ENCODE measurements around the gene FASN. TPM values are rescaled to one million over a fixed set of nuclear protein-coding genes. Genes with fewer than 3 reads are reported as not detected.
A peak's percentile ranks its signal among the peaks of the same experiment; 100 is the strongest.

FASN gene
- total RNA-seq, 2 experiments from 2014 or later = 111 to 364 TPM

GRCh38 chr17:82104797-82105416 is 6.9 kb upstream of the FASN start:
- no peak for TF ChIP-seq CTCF (conservative IDR thresholded peaks at IDR 0.05; ENCODE audit: low read length)
- no peak for TF ChIP-seq EZH2phosphoT487 (IDR thresholded peaks at IDR 0.05; ENCODE audit: borderline replicate concordance, low read depth, low read length)
- no peaks in the 10 kb centered on the region for H3K9me2 ChIP-seq (ENCODE audit: insufficient read depth, low read length)
- no peak overlapping the region for H3K27ac ChIP-seq (ENCODE audit: low read depth, low read length, poor library complexity, severe bottlenecking)
- no peaks in the 10 kb centered on the region for H3K36me3 ChIP-seq (ENCODE audit: insufficient read depth, low read length)
- CTCF ChIA-PET (ENCODE audit: unreplicated experiment) = no interaction called here
- H2AFZ ChIP-seq (ENCODE audit: low read length) = no peak overlapping the region
- intact Hi-C loops (cut with micrococcal nuclease; ENCODE audit: unreplicated experiment) = loop anchor here (5.0 kb wide), 1 partner anchor 138 kb away; no protein-coding TSS in a partner anchor
- H3K4me1 ChIP-seq (ENCODE audit: insufficient read depth, low read length, poor library complexity, severe bottlenecking) = peaks cover 57% of the 10 kb centered on the region
- no peak overlapping the region for H3K4me3 ChIP-seq (ENCODE audit: low read depth, low read length, poor library complexity, severe bottlenecking)
- no TSS peak for BruUV-seq (replicated peaks)
- peak overlapping the region; percentile 70 for H3K4me2 ChIP-seq (ENCODE audit: low read length)
- H4K20me1 ChIP-seq (ENCODE audit: insufficient read depth, low read length) = no peaks in the 10 kb centered on the region
- no peaks in the 10 kb centered on the region for H3K79me2 ChIP-seq (ENCODE audit: insufficient read depth, low read depth, low read length)
- POLR2A ChIA-PET = interaction anchor here (2.5 kb wide), 1 partner anchor 67 kb away, joined by 9 read pairs; the partner anchor contains the start of gene DCXR
- no peak for DNase-seq (ENCODE audit: low spot score)
- no peaks in the 10 kb centered on the region for H3K9me3 ChIP-seq (ENCODE audit: low read length)

GRCh38 chr17:82103553-82104451 is 5.8 kb upstream of the FASN start:
- H3K27ac ChIP-seq (ENCODE audit: low read depth, low read length, poor library complexity, severe bottlenecking) = no peak overlapping the region
- no peaks in the 10 kb centered on the region for H3K9me2 ChIP-seq (ENCODE audit: insufficient read depth, low read length)
- no TSS peak for BruUV-seq (replicated peaks)
- intact Hi-C loops (cut with micrococcal nuclease; ENCODE audit: unreplicated experiment) = loop anchor here (5.0 kb wide), 1 partner anchor 137 kb away; no protein-coding TSS in a partner anchor
- ChIA-PET CTCF (ENCODE audit: unreplicated experiment) (no interaction called here), POLR2A (interaction anchor here (0.6 kb wide), 1 partner anchor 429 kb away, joined by 3 read pairs; no protein-coding TSS in a partner anchor)
- H3K36me3 ChIP-seq (ENCODE audit: insufficient read depth, low read length) = no peaks in the 10 kb centered on the region
- peaks cover 9% of the 10 kb centered on the region; the same call in 1 of the 2 replicates for H3K79me2 ChIP-seq (ENCODE audit: insufficient read depth, low read depth, low read length)
- no peaks in the 10 kb centered on the region for H3K9me3 ChIP-seq (ENCODE audit: low read length)
- TF ChIP-seq CTCF (conservative IDR thresholded peaks at IDR 0.05; ENCODE audit: low read length) (no peak), EZH2phosphoT487 (IDR thresholded peaks at IDR 0.05; ENCODE audit: borderline replicate concordance, low read depth, low read length) (no peak)
- no peak overlapping the region for H3K4me2 ChIP-seq (ENCODE audit: low read length)
- no peak overlapping the region for H2AFZ ChIP-seq (ENCODE audit: low read length)
- peak; percentile 23 for DNase-seq (ENCODE audit: low spot score)
- H3K4me1 ChIP-seq (ENCODE audit: insufficient read depth, low read length, poor library complexity, severe bottlenecking) = peaks cover 65% of the 10 kb centered on the region
- no peaks in the 10 kb centered on the region for H4K20me1 ChIP-seq (ENCODE audit: insufficient read depth, low read length)
- no peak overlapping the region for H3K4me3 ChIP-seq (ENCODE audit: low read depth, low read length, poor library complexity, severe bottlenecking)
